Stomach (tissue), 9 donors: Measurements from ENCODE around the gene PDSS2. TPM values are rescaled to one million over a fixed set of nuclear protein-coding genes. Genes with fewer than 3 reads are reported as not detected.

Experiments
- DNase-seq, 2 donors: peaks; one replicate each; pipeline versions ENCODE4 v3.0.0 to v3.0.0-alpha.2; 2013 to 2019
- H3K27ac ChIP-seq, 5 donors: fragments of 200-600 bp in 4 of 5; sonication (generic) in 4 of 5; one replicate each; pipeline ENCODE4 v1.5.1; 2013 to 2019; ENCODE audit warnings: mild to moderate bottlenecking in 1 of 5, moderate library complexity in 1 of 5
- H3K27me3 ChIP-seq, 3 donors: fragments of 200-600 bp; sonication (generic); one replicate each; pipeline ENCODE4 v1.5.1; 2017 to 2019; ENCODE audit warnings: mixed run types in 1 of 3
- H3K36me3 ChIP-seq, 4 donors: fragments of 200-600 bp; sonication (generic); 1 replicate in 3 of 4; 2 replicates in 1 of 4; pipeline ENCODE4 v1.5.1; 2016 to 2019
- H3K4me1 ChIP-seq, 4 donors: fragments of 200-600 bp; sonication (generic); one replicate each; pipeline ENCODE4 v1.5.1; 2016 to 2019
- H3K4me3 ChIP-seq, 4 donors: fragments of 200-600 bp; sonication (generic) in 3 of 4; one replicate each; pipeline ENCODE4 v1.5.1; 2016 to 2019; ENCODE audit warnings: mild to moderate bottlenecking in 1 of 4
- H3K9me3 ChIP-seq, 4 donors: fragments of 200-600 bp; sonication (generic); one replicate each; pipeline ENCODE4 v1.5.1; 2016 to 2019
- EP300 ChIP-seq: sonication (generic); formaldehyde crosslinking; IDR thresholded peaks from one replicate; pipeline ENCODE4 v1.6.1; 2017; ENCODE audit warnings: antibody characterized with exemption
- POLR2A ChIP-seq, 4 donors: fragments of 450-650 bp; IDR thresholded peaks; one replicate each; pipeline ENCODE4 v1.6.1; 2016; ENCODE audit warnings: antibody characterized with exemption in 4 of 4, control low read depth in 2 of 4, mild to moderate bottlenecking in 1 of 4, moderate library complexity in 1 of 4
- POLR2AphosphoS5 ChIP-seq, 3 donors: sonication (generic); formaldehyde crosslinking; IDR thresholded peaks; one replicate each; pipeline ENCODE4 v1.6.1; 2016; ENCODE audit warnings: antibody characterized with exemption in 3 of 3
- WGBS, 5 donors: extraction: QIAGEN DNeasy Blood & Tissue Kit in 3 of 5; methylation state at CpG; one replicate each; pipeline versions ENCODE4 v1.1.5 to v1.1.7; 2013 to 2018; 5-methylcytosine and 5-hydroxymethylcytosine counted together
- intact Hi-C: fragments of 100-400 bp; cut with DNase I; formaldehyde crosslinking; loops from one replicate; pipeline ENCODE4 v1.15.1; 2023; ENCODE audit warnings: low total_unique reads
- polyA plus RNA-seq, 3 donors: library from polyadenylated mRNA; stranded (reverse); fragments of 200-250 nt; gene quantifications; one replicate each; pipeline ENCODE4 v1.2.3, GENCODE V29; 2013
- small RNA-seq, 4 donors: library from RNA; depleted of rRNA; stranded (forward); fragments of <200 nt; gene quantifications; one replicate each; pipeline ENCODE3, GENCODE V24; 2016
- total RNA-seq, 5 donors: library from RNA; depleted of rRNA; stranded (reverse); fragments of >200 nt; gene quantifications; one replicate each; pipeline versions ENCODE4 v1.1.0 to v1.2.3, GENCODE V29; 2014 to 2016
- TF ChIP-seq, protein P1 (sequence below), 7 experiments: fragments of 450-650 bp in 4 of 7; fragments of 200-600 bp in 3 of 7; sonication (generic) in 3 of 7; IDR thresholded peaks; one replicate each; pipeline ENCODE4 v1.5.1; 2016 to 2019; ENCODE audit warnings: antibody characterized with exemption in 7 of 7, control low read depth in 2 of 7, mild to moderate bottlenecking in 1 of 7
- donor health status: healthy with polysubstance abuse.
- donor health status: Bipolar disorder and iron deficiency.
- donor health status: healthy.

The PDSS2 gene
- total and polyA plus RNA-seq, 8 donors = 4.5 to 26.1 (median 9.8) TPM; not detected in 1

DNA sequence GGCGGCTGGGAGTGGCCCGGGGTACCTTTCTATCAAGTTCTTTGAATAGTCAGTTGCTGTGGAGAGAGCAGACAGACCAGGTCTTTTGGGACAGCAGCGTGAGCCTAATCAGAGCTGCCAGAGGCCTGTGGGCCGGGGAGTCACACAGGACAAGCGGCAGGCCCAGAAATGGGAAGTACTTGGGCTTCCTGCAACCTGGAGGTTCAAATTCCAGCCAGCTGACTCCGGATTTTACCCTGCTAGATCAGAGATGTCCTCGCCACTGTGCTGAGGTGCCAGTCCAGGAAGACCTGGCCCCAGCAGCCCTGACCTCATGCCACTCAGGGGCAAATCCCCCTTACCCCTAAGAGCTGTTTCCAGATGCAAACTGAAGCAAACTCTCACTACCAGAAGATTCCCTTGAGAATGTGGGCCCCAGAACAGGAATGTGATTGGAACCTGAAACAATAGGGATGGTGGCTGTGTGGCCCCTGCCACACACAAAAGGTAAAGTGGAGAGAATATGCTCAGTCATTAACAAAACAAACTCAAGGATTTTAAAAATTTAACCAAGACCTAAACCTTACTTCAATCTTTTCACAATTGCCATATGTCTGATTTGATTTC is 353.8 kb downstream of the PDSS2 start:
- intact Hi-C loops = loop anchor here (10.0 kb wide), 1 partner anchor 71 kb away; no protein-coding TSS in a partner anchor
- WGBS, 5 donors = 79 to 93% (median 86%) methylated on average over 7 of the region's 7 CpGs
- DNase-seq = no peak

DNA sequence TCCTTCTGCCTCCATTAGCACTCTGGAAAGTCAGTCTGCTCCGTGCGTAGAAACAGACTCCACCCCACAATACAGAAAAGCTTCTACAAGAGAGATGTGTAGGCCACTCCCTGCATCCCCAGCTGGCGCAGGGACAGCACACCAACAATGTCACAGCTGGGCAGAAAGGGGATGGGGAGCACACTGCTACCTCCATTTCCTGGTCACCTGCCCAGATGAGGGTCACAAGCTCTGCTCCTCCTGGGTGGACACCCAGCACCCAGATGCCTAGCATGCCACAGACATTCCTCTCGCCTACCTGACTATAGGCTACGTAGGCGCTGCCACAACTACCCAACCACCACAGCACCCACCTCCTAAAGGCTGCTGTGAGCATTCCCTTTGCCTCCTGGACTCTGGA is 356.3 kb downstream of the PDSS2 start:
- TF ChIP-seq EP300 (no peak), POLR2AphosphoS5 (IDR thresholded peaks at IDR 0.05) (no peak), POLR2A (IDR thresholded peaks at IDR 0.05) (no peak)
- TF ChIP-seq, protein P1, sequence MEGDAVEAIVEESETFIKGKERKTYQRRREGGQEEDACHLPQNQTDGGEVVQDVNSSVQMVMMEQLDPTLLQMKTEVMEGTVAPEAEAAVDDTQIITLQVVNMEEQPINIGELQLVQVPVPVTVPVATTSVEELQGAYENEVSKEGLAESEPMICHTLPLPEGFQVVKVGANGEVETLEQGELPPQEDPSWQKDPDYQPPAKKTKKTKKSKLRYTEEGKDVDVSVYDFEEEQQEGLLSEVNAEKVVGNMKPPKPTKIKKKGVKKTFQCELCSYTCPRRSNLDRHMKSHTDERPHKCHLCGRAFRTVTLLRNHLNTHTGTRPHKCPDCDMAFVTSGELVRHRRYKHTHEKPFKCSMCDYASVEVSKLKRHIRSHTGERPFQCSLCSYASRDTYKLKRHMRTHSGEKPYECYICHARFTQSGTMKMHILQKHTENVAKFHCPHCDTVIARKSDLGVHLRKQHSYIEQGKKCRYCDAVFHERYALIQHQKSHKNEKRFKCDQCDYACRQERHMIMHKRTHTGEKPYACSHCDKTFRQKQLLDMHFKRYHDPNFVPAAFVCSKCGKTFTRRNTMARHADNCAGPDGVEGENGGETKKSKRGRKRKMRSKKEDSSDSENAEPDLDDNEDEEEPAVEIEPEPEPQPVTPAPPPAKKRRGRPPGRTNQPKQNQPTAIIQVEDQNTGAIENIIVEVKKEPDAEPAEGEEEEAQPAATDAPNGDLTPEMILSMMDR (IDR thresholded peaks at IDR 0.05) = no peak
- Histone ChIP-seq H3K36me3 (peaks cover 0 to 6% (median 0%) of the 10 kb centered on the region in 4 donors), H3K4me3 (no peak overlapping the region), H3K4me1 (no peaks in the 10 kb centered on the region), H3K27ac (no peak overlapping the region), H3K9me3 (no peaks in the 10 kb centered on the region), H3K27me3 (no peaks in the 10 kb centered on the region)
- intact Hi-C loops = loop anchor here (10.0 kb wide), 1 partner anchor 68 kb away; no protein-coding TSS in a partner anchor
- peak in 1 of 2 donors; percentile 19 for DNase-seq
- 85 to 97% (median 94%) methylated on average over 6 of the region's 6 CpGs for WGBS, 5 donors

More for the DNA sequence above, 353.8 kb downstream of the PDSS2 start:
- Histone ChIP-seq H3K27me3 (no peaks in the 10 kb centered on the region), H3K9me3 (no peaks in the 10 kb centered on the region), H3K36me3 (no peaks in the 10 kb centered on the region), H3K4me3 (no peak overlapping the region), H3K27ac (no peak overlapping the region), H3K4me1 (no peaks in the 10 kb centered on the region)
- TF ChIP-seq EP300 (no peak), POLR2AphosphoS5 (IDR thresholded peaks at IDR 0.05) (no peak), POLR2A (IDR thresholded peaks at IDR 0.05) (no peak)
- TF ChIP-seq, protein P1 (IDR thresholded peaks at IDR 0.05) = no peak

Small RNA genes within 50 kb of the gene (small RNA-seq; reads per million reads assigned to genes)
- 0 reads per million in 4 donors for gene AL591516.1
- 0 reads per million in 4 donors for gene RNU6-1299P

Other genes with a start within 250 kb of the PDSS2 start
- gene SOBP, start 30.6 kb upstream of the PDSS2 start, total RNA-seq = 10 to 100 TPM in 1 of 5 donors, 1 to 10 TPM in 3, under 1 TPM in 1; 0.58 to 16.9 (median 7.1) TPM
- 1 to 10 TPM; 2.4 to 3.7 (median 3.1) TPM for gene SOBP, start 30.6 kb upstream of the PDSS2 start, polyA plus RNA-seq